HG03095 (cell line): ENCODE results near the gene MYL10.

ENCODE experiments used
- ATAC-seq: cut with Tn5 transposase; IDR thresholded peaks from one replicate; pipeline ENCODE4 v1.9.1; 2021; ENCODE audit warnings: moderate library complexity; ENCODE audit not compliant: unreplicated experiment

Gene MYL10

GRCh38 chr7:101598986-101599771 lies 29.9 kb downstream of the MYL10 start:
- ATAC-seq, result no peak

GRCh38 chr7:101598422-101598985 lies 30.6 kb downstream of the MYL10 start:
- no peak for ATAC-seq

DNA sequence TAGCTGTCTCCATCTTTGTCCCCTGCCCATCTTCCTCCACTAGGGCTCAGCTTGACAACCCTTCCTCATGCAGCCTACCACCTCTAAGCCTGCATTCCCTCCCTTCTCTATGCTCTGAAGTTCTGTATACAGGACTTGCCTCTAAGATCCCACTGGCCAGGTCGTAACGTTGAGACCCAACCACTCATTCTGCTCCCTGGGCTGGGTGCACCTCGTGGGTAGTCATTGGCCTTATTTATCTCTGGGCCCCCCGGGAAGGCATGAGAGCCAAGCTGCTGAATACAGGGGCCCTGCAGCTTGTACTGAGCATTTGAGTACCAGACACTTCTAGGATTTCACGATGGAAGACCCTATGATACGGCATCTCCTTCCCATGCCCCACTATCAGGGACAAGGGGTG lies 31.2 kb downstream of the MYL10 start:
- ATAC-seq, result no peak

- no peak for ATAC-seq
Observed at GRCh38 chr7:101596898-101597297, 32.2 kb downstream of the MYL10 start.

DNA sequence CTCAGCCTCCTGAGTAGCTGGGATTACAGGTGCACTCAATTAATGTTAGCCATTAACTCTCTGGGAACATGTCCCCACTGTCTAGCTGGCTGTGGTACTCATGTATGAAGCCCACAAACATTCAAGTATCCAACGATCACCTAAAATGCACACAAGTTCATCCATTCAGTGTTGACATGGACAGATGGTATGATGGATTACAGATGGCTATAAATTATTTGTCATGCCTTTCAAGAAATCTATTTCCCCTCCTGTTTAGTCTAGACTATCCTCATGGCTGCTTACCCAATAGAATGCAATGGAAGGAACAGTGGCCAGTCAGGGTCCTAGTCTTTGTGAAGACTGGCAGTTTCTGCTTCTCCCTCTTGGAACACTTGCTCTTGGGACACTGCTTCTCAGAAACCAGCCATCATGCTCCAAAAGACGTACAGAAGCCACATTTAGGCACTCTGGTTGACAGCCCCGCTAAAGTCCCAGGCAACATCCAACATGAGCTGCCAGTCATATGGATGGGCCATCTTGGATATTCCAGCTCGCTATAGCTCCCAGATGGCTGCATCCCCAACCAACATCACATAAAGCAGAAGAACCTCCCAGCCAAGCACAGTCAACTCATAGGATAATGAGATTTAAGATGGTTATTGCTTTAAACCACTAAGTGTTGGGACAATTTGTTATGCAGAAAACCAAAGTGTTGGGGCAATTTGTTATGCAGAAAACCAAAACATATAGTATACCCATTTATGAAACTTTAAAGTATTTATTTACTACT lies 33.1 kb downstream of the MYL10 start:
- no peak for ATAC-seq

DNA sequence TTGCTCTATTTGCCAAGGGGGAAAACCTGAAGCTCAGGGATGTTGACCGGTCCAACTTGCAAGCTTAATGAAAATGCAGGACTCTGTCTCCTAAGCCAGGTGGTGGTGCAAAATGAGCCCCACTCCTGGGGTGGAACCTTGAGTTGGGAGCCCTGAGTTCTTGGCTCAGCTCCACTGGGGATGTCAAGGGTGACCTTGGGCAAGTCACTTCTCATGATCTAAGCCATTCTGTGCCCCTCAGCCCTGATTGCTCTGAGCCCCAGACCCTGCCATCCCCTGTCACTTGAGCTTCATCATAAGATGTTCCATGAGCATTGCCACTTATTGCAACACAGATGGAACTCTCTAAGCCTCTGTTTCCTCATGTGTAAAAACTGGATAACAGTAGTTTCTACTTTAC lies 33.9 kb downstream of the MYL10 start:
- no peak for ATAC-seq

DNA sequence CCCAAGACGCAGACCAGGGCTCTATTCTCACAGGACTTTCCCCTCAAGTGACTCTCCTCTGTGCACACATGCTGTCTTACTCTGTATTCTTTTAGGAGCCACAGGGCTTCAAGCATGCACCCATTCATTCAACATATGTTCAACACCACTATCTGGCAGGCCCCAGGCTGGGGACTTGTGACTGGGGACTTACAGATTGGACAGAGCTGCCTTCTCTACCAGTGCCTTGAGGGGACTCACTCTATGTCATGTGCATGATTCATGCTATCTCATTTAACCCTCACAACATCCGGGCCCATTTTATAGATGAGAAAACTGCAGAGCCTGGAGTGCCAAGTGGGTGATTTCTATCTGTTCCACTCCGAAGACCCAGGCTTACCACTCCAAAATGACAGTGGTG lies 34.3 kb downstream of the MYL10 start:
- no peak for ATAC-seq

DNA sequence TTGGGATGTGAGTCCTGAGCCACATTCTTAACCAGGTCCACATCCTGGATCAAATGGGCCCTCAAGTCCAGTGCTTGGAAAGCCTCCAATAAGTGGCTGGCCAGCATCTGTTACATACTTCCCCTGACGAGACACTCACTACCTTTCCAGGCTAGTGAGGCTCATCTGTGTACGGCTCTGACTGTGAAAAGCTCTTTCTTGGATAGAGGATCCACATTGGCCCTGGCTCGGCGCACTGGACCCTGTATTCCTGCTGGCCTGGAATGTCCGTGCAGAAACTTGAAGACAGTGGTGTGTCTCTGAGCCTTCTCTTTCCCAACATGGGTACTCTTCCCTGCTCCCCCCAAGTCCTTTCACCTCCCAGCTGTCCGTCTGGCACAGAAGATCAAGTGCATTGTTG lies 35.5 kb downstream of the MYL10 start:
- ATAC-seq, result no peak

DNA sequence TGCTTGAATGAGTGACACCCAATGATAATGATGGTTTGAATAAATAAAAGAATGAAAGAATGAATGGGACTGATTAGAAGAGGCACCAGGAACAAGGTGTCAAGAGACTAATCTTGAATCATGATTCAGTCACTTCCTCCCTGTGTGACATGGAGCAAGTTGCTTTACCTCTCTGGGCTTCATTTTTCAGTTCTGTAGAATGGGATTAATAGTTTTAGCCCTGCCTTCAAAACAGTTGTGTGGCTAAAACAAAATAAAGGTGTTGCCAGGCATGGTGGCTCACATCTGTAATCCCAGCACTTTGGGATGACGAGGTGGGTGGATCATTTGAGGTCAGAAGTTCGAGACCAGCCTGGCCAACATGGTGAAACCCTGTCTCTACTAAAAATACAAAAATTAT lies 37.6 kb downstream of the MYL10 start:
- no peak for ATAC-seq

- no peak for ATAC-seq
Observed at GRCh38 chr7:101590663-101591435, 38.2 kb downstream of the MYL10 start.

- ATAC-seq, result no peak
Observed at GRCh38 chr7:101589976-101590662, 39.0 kb downstream of the MYL10 start.

- no peak for ATAC-seq
Observed at GRCh38 chr7:101589052-101589451, 40.0 kb downstream of the MYL10 start.

DNA sequence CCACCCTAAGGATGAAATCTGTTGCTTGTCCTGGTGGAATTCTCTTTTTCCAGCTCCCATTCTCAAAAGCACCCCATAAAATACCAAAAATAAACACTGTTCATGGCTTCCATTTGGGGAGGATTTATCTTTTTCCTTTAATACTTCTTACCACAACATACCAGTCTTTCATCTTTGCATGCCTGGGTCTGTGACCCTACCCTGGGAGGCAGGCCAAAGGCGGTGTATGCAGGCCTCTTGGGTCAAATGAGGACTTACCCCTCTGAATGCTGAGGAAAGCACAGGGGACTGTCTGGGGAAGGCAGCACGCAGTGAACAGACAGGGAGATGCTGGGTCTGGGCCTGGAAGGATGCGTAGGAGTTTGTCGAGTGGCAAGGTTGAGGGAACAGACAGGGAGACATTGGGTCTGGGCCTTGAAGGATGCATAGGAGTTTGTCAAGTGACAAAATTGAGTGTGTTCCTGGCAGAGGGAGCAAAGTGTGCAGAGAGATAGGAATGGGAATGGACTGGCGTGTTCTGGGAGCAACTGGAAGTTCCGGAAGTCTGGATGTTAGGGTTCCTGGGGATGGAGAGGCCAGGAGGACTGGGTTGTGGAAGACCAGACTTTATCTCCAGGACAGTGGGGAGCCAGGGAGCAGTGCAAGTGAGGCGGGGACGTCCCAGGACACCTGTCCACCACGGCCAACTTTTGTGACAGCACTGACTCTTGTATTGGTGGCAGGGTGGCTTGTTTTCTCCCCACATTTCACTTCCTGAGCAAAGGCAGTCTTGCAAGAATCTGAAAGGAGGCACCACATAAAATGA lies 40.8 kb downstream of the MYL10 start:
- ATAC-seq, result no peak

DNA sequence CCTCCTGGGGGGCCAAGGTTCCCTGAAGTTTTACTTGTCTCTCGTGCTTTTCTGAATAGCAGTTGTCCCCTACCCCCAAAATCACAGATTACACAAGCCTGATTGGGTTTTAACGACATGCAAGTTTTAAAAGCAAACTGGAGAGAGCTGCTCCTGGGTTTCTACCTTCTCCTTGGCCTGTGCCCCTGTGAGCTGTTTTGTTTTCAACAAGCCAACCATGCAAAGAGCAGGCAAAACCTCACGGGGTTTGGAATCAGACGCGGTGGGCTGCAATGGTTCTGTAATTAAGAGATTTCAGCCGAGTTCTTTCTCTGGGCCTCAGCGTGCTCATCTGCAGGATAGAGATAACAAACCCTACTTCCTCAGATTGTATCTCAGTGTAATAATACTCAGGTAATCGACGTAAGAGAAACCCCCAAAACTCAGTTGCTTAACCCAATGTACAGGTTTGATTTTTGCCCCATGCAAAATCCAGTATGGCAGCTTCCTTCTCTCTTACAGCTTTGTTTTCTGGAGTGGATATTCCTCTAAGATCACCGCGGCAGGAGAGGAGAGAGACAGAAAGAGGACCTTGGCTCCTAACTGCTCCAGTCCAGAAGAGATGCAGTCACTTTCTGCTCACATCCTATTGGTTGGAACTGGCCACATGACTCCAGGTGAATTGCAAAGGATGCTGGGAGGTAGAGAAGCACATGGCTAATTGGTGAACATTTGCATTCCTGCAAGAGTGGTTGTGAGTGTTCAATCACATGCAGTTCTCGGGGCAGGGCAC lies 42.0 kb downstream of the MYL10 start:
- no peak for ATAC-seq

- ATAC-seq, result no peak
Observed at GRCh38 chr7:101586078-101586905, 42.8 kb downstream of the MYL10 start.

- no peak for ATAC-seq
Observed at GRCh38 chr7:101582971-101583370, 46.1 kb downstream of the MYL10 start.

DNA sequence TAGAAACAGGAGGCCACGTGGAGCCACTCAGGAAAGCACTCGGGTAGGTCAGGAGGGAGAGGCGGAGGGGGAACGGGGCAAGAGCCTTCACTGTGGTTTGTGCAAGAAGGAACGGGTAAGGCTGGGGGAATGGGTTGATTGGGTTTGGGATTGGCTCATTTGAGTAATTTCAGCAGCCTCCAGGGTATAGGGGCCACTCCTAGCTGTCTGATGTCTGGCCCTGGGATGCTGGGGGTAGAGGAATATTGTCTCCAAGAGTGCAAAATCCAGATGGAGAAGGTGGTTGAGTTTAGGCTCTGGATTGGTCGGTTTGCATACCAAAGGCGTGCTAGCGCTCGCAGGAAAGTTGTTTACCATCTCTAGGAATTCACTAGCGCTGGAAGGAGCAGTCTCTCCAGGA lies 47.2 kb downstream of the MYL10 start:
- no peak for ATAC-seq

- ATAC-seq, result no peak
Observed at GRCh38 chr7:101580596-101580995, 48.5 kb downstream of the MYL10 start.
